HepG2 (cell line): ENCODE results near the gene BST1. TPM values are rescaled to one million over a fixed set of nuclear protein-coding genes. Genes with fewer than 3 reads are reported as not detected.

Source experiments
- BRF2 ChIP-seq: sonication (generic); formaldehyde crosslinking; IDR thresholded peaks from 2 replicates; pipeline ENCODE4 v1.8.1; 2022; ENCODE audit warnings: mild to moderate bottlenecking, missing genetic modification reagents
- CSRNP2 ChIP-seq: sonication (generic); formaldehyde crosslinking; conservative IDR thresholded peaks from 2 replicates; pipeline ENCODE4 v1.8.0; 2022; ENCODE audit warnings: low read depth, missing genetic modification reagents
- CTCF ChIP-seq: sonication (generic); formaldehyde crosslinking; IDR thresholded peaks from 2 replicates; pipeline ENCODE4 v1.5.0; 2020; ENCODE audit warnings: mild to moderate bottlenecking, missing genetic modification reagents, moderate library complexity
- FLYWCH1 ChIP-seq: sonication (generic); formaldehyde crosslinking; IDR thresholded peaks from 2 replicates; pipeline ENCODE4 v1.8.1; 2023; ENCODE audit warnings: mild to moderate bottlenecking, missing genetic modification reagents
- MTF2 ChIP-seq: sonication (generic); formaldehyde crosslinking; IDR thresholded peaks from 2 replicates; pipeline ENCODE4 v1.5.0; 2020; ENCODE audit warnings: missing genetic modification reagents, borderline replicate concordance
- SIN3A ChIP-seq: IDR thresholded peaks from 2 replicates; pipeline ENCODE4 v1.6.1; 2011; ENCODE audit warnings: low read depth, mild to moderate bottlenecking, control low read depth, low read length, borderline replicate concordance
- SMAD9 ChIP-seq: sonication (generic); formaldehyde crosslinking; IDR thresholded peaks from 2 replicates; pipeline ENCODE4 v1.5.1; 2020; ENCODE audit warnings: mild to moderate bottlenecking, missing genetic modification reagents
- SNAPC4 ChIP-seq: sonication (generic); formaldehyde crosslinking; IDR thresholded peaks from 2 replicates; pipeline ENCODE4 v1.4.0; 2020; ENCODE audit warnings: mild to moderate bottlenecking, missing genetic modification reagents
- SP140L ChIP-seq: sonication (generic); formaldehyde crosslinking; IDR thresholded peaks from 2 replicates; pipeline ENCODE4 v1.4.0; 2020; ENCODE audit warnings: missing genetic modification reagents, borderline replicate concordance
- ZMYM4 ChIP-seq: sonication (generic); formaldehyde crosslinking; IDR thresholded peaks from 2 replicates; pipeline ENCODE4 v1.8.1; 2023; ENCODE audit warnings: mild to moderate bottlenecking, missing genetic modification reagents
- ZNF33A ChIP-seq: sonication (generic); formaldehyde crosslinking; IDR thresholded peaks from 2 replicates; pipeline ENCODE4 v1.5.1; 2020; ENCODE audit warnings: missing genetic modification reagents, mild to moderate bottlenecking, moderate library complexity, borderline replicate concordance
- ZNF44 ChIP-seq: sonication (generic); formaldehyde crosslinking; IDR thresholded peaks from 2 replicates; pipeline ENCODE4 v1.5.1; 2020; ENCODE audit warnings: mild to moderate bottlenecking, missing genetic modification reagents
- ZNF629 ChIP-seq: sonication (generic); formaldehyde crosslinking; conservative IDR thresholded peaks from 2 replicates; pipeline ENCODE4 v1.5.0; 2020; ENCODE audit warnings: missing genetic modification reagents
- polyA plus RNA-seq, 8 experiments: library from polyadenylated mRNA; depleted of rRNA in 3 of 8; stranded (reverse) in 7 of 8; unstranded in 1 of 8; fragments of >200 nt; fragmentation: Illumina TruSeq in 4 of 8; extraction: Trizol in 4 of 8; gene quantifications; 2 replicates each; pipeline versions ENCODE4 v1.2.1 to v1.2.3, GENCODE V29; 2011 to 2016; ENCODE audit warnings: low read depth in 4 of 8, missing spikeins in 1 of 8, mixed read lengths in 1 of 8; ENCODE audit not compliant: insufficient read depth in 1 of 8
- total RNA-seq, 5 experiments: library from RNA; depleted of rRNA; stranded (reverse); fragments of >200 nt; fragmentation: Illumina TruSeq; extraction: Trizol; gene quantifications; 2 replicates each; pipeline ENCODE4 v1.2.3, GENCODE V29; 2016; ENCODE audit warnings: low read depth in 1 of 5

Gene BST1
- total and polyA plus RNA-seq, 2 of the 13 experiments (the other 11 are each of a cell fraction or from before 2014, with no cell fraction given), result 0.09 to 0.49 TPM

- TF ChIP-seq ZNF33A (CRISPR knock-in tag) (no peak), ZNF629 (CRISPR knock-in tag) (no peak), MTF2 (CRISPR knock-in tag) (no peak), SIN3A (no peak), ZMYM4 (CRISPR knock-in tag) (no peak), ZNF44 (no peak), CSRNP2 (CRISPR knock-in tag) (no peak), BRF2 (CRISPR knock-in tag) (no peak), FLYWCH1 (CRISPR knock-in tag) (no peak), SP140L (CRISPR knock-in tag) (no peak), SNAPC4 (CRISPR knock-in tag) (no peak), CTCF (CRISPR knock-in tag) (no peak), SMAD9 (CRISPR knock-in tag) (no peak)
Observed at GRCh38 chr4:15674926-15675325, 27.9 kb upstream of the BST1 start (continued).
